Subcutaneous abdominal adipose tissue (tissue), 5 donors: ENCODE data around the gene FAM25A.
"Not testable (repeated sequence)": the region's sequence is repeated elsewhere in the genome, so short reads cannot be mapped to it uniquely, and the experiment has no call there.

Experiments used
- H3K27ac ChIP-seq: one replicate; pipeline ENCODE4 v1.7.0; 2013; ENCODE audit warnings: low read depth, mild to moderate bottlenecking, inconsistent platforms, low read length, moderate library complexity
- H3K27me3 ChIP-seq, 5 donors: one replicate each; pipeline ENCODE4 v1.7.0; 2013; ENCODE audit warnings: low read length in 5 of 5, inconsistent platforms in 1 of 5; ENCODE audit not compliant: control insufficient read depth in 5 of 5, insufficient read depth in 4 of 5
- H3K36me3 ChIP-seq, 5 donors: one replicate each; pipeline ENCODE4 v1.7.0; 2013; ENCODE audit warnings: low read length in 5 of 5; ENCODE audit not compliant: control insufficient read depth in 5 of 5, insufficient read depth in 5 of 5
- H3K4me1 ChIP-seq, 5 donors: one replicate each; pipeline ENCODE4 v1.7.0; 2013; ENCODE audit warnings: low read length in 5 of 5, mild to moderate bottlenecking in 3 of 5, moderate library complexity in 1 of 5; ENCODE audit not compliant: control insufficient read depth in 5 of 5, insufficient read depth in 5 of 5
- H3K4me3 ChIP-seq, 5 donors: one replicate each; pipeline ENCODE4 v1.7.0; 2013; ENCODE audit warnings: low read length in 5 of 5, low read depth in 1 of 5
- H3K9ac ChIP-seq, 5 donors: one replicate each; pipeline ENCODE4 v1.7.0; 2013; ENCODE audit warnings: low read length in 5 of 5, mild to moderate bottlenecking in 4 of 5, moderate library complexity in 3 of 5
- H3K9me3 ChIP-seq, 5 donors: one replicate each; pipeline ENCODE4 v1.7.0; 2013; ENCODE audit warnings: low read length in 5 of 5; ENCODE audit not compliant: control insufficient read depth in 5 of 5
- donor health status: healthy.
- donor health status: healthy.
- donor health status: healthy.
- donor health status: healthy.
- donor health status: healthy.

The FAM25A gene

DNA sequence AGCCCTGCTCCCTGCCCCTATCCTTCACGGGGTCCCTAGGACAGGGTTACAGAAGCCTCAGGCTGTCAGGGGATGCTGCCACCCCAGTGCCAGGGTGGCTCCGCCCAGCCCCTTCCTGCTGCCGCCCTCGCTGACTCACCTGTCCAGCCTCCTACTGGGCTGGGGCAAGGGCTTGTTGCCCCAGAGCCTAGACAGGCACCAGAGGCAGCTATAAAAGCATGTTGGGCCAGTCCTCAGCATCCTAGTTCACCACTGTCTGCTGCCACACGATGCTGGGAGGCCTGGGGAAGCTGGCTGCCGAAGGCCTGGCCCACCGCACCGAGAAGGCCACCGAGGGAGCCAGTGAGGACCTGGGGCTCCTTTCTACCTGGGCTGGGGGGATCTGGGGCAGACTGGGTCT lies at the start of gene FAM25A:
FAM25A (plus strand) TSS at position 239 of the 400 bp plus-strand sequence; CDS start at position 270, 31 bp downstream.
- not testable (repeated sequence) for H3K9ac ChIP-seq, H3K27me3 ChIP-seq, H3K9me3 ChIP-seq, H3K36me3 ChIP-seq, H3K4me1 ChIP-seq, H3K27ac ChIP-seq, H3K4me3 ChIP-seq

- Histone ChIP-seq H3K4me3 (peak overlapping the region in 4 of 5 donors; percentile 88 to 91 (median 90)), H3K9me3 (no peaks in the 10 kb centered on the region), H3K36me3 (peaks cover 0 to 11% (median 2%) of the 10 kb centered on the region in 5 donors), H3K9ac (peak overlapping the region; percentile 88 to 96 (median 92)), H3K4me1 (peaks cover 14 to 65% (median 61%) of the 10 kb centered on the region in 5 donors), H3K27me3 (no peaks in the 10 kb centered on the region), H3K27ac (peak overlapping the region; percentile 99)
Measured at GRCh38 chr10:86970982-86971231, 49.2 kb upstream of the FAM25A start.

- Histone ChIP-seq H3K36me3 (peaks cover 0 to 11% (median 2%) of the 10 kb centered on the region in 5 donors), H3K27me3 (no peaks in the 10 kb centered on the region), H3K27ac (peak overlapping the region; percentile 99), H3K4me1 (peaks cover 13 to 60% (median 56%) of the 10 kb centered on the region in 5 donors), H3K4me3 (peak overlapping the region; percentile 59 to 91 (median 90)), H3K9ac (peak overlapping the region in 4 of 5 donors; percentile 88 to 96 (median 92)), H3K9me3 (no peaks in the 10 kb centered on the region)
Measured at GRCh38 chr10:86971232-86971991, 48.7 kb upstream of the FAM25A start.

GRCh38 chr10:86972613-86973380 lies 47.3 kb upstream of the FAM25A start:
- Histone ChIP-seq H3K9me3 (no peaks in the 10 kb centered on the region), H3K27ac (peak overlapping the region; percentile 99), H3K4me1 (peaks cover 2 to 50% (median 46%) of the 10 kb centered on the region in 5 donors)

GRCh38 chr10:86974484-86974883 lies 45.6 kb upstream of the FAM25A start:
- Histone ChIP-seq H3K9ac (peak overlapping the region in 1 of 5 donors; percentile 17), H3K4me3 (no peak overlapping the region), H3K4me1 (peaks cover 3 to 45% (median 36%) of the 10 kb centered on the region in 5 donors), H3K9me3 (no peaks in the 10 kb centered on the region), H3K36me3 (peaks cover 0 to 11% (median 2%) of the 10 kb centered on the region in 5 donors), H3K27ac (peak overlapping the region; percentile 17), H3K27me3 (no peaks in the 10 kb centered on the region)

More at GRCh38 chr10:86972613-86973380, 47.3 kb upstream of the FAM25A start:
- Histone ChIP-seq H3K4me3 (no peak overlapping the region), H3K36me3 (peaks cover 0 to 11% (median 2%) of the 10 kb centered on the region in 5 donors), H3K9ac (no peak overlapping the region), H3K27me3 (no peaks in the 10 kb centered on the region)

GRCh38 chr10:86976362-86977056 lies 43.6 kb upstream of the FAM25A start:
- no peak overlapping the region for H3K27ac ChIP-seq
- peaks cover 12 to 48% (median 37%) of the 10 kb centered on the region in 5 donors for H3K4me1 ChIP-seq
- no peak overlapping the region for H3K4me3 ChIP-seq
- H3K36me3 ChIP-seq, result peaks cover 0 to 11% (median 2%) of the 10 kb centered on the region in 5 donors
- H3K27me3 ChIP-seq, result no peaks in the 10 kb centered on the region
- H3K9ac ChIP-seq, result no peak overlapping the region
- H3K9me3 ChIP-seq, result no peaks in the 10 kb centered on the region

- H3K27me3 ChIP-seq, H3K36me3 ChIP-seq, H3K4me3 ChIP-seq, H3K9ac ChIP-seq, H3K9me3 ChIP-seq: not testable (repeated sequence)
- Histone ChIP-seq H3K27ac (peak overlapping the region; percentile 89), H3K4me1 (peaks cover 10 to 45% (median 32%) of the 10 kb centered on the region in 5 donors)
Measured at GRCh38 chr10:86978457-86978856, 41.6 kb upstream of the FAM25A start.

- Histone ChIP-seq H3K27me3 (no peaks in the 10 kb centered on the region), H3K27ac (peak overlapping the region; percentile 89), H3K4me3 (no peak overlapping the region), H3K36me3 (peaks cover 0 to 8% (median under 1%) of the 10 kb centered on the region in 5 donors), H3K9ac (peak overlapping the region in 1 of 5 donors; percentile 14), H3K9me3 (no peaks in the 10 kb centered on the region), H3K4me1 (peaks cover 10 to 45% (median 29%) of the 10 kb centered on the region in 5 donors)
Measured at GRCh38 chr10:86979296-86979818, 40.7 kb upstream of the FAM25A start.

GRCh38 chr10:86979977-86980448 lies 40.1 kb upstream of the FAM25A start:
- Histone ChIP-seq H3K4me3 (peak overlapping the region in 4 of 5 donors; percentile 9 to 52 (median 26)), H3K9ac (peak overlapping the region in 4 of 5 donors; percentile 5 to 68 (median 53))

More at GRCh38 chr10:86979977-86980448, 40.1 kb upstream of the FAM25A start:
- peak overlapping the region; percentile 89 for H3K27ac ChIP-seq
- no peaks in the 10 kb centered on the region for H3K9me3 ChIP-seq
- H3K4me1 ChIP-seq, result peaks cover 10 to 45% (median 28%) of the 10 kb centered on the region in 5 donors
- H3K36me3 ChIP-seq, result peaks cover 0 to 10% (median 0%) of the 10 kb centered on the region in 5 donors
- no peaks in the 10 kb centered on the region for H3K27me3 ChIP-seq
